ENCODE results near the gene FOXL1.
A peak's percentile ranks its signal among the peaks of the same experiment; 100 is the strongest.

Gene FOXL1

GRCh38 chr16:86576591-86577313 lies 1.6 kb upstream of the FOXL1 start:
- Histone ChIP-seq H3K4me2 (ENCODE audit: low read length) (peak overlapping the region; percentile 28; the same call in 1 of the 2 replicates), H3K9ac (ENCODE audit: low read length) (no peak overlapping the region; the same call in 1 of the 2 replicates)

GRCh38 chr16:86577314-86577971 lies 906 bp upstream of the FOXL1 start:
- no peaks in the 10 kb centered on the region for H3F3A ChIP-seq (ENCODE audit: insufficient read depth, low read length)
- peak overlapping the region; percentile 47 for H3K27ac ChIP-seq (ENCODE audit: low read depth, low read length, poor library complexity, severe bottlenecking)
- peaks cover 53% of the 10 kb centered on the region for H3K36me3 ChIP-seq (ENCODE audit: insufficient read depth, low read length)
- H2AFZ ChIP-seq (ENCODE audit: low read length) = no peak overlapping the region
- H4K20me1 ChIP-seq (ENCODE audit: insufficient read depth, low read length) = no peaks in the 10 kb centered on the region
- H3K4me1 ChIP-seq (ENCODE audit: insufficient read depth, low read length, severe bottlenecking) = peaks cover 42% of the 10 kb centered on the region
- H3K4me3 ChIP-seq (ENCODE audit: low read depth, low read length, poor library complexity, severe bottlenecking) = no peak overlapping the region
- no peaks in the 10 kb centered on the region for H3K27me3 ChIP-seq (ENCODE audit: insufficient read depth, low read length)
- peak overlapping the region; percentile 28; the same call in 1 of the 2 replicates for H3K4me2 ChIP-seq (ENCODE audit: low read length)
- no peaks in the 10 kb centered on the region for H3K9me3 ChIP-seq (ENCODE audit: low read length)
- H3K9ac ChIP-seq (ENCODE audit: low read length) = no peak overlapping the region; the same call in 1 of the 2 replicates
- TF ChIP-seq EZH2 (IDR thresholded peaks at IDR 0.05; ENCODE audit: borderline replicate concordance, low read length) (no peak), CTCF (IDR thresholded peaks at IDR 0.05; ENCODE audit: low read length) (no peak)
- no peaks in the 10 kb centered on the region for H3K9me2 ChIP-seq (ENCODE audit: low read depth, low read length)
- H3K79me2 ChIP-seq (ENCODE audit: insufficient read depth, low read length) = peaks cover 3% of the 10 kb centered on the region; the same call in 1 of the 2 replicates

More at GRCh38 chr16:86576591-86577313, 1.6 kb upstream of the FOXL1 start:
- peaks cover 8% of the 10 kb centered on the region; the same call in 1 of the 2 replicates for H3K79me2 ChIP-seq (ENCODE audit: insufficient read depth, low read length)
- H3K27me3 ChIP-seq (ENCODE audit: insufficient read depth, low read length) = no peaks in the 10 kb centered on the region
- H3K4me1 ChIP-seq (ENCODE audit: insufficient read depth, low read length, severe bottlenecking) = peaks cover 48% of the 10 kb centered on the region
- H3K27ac ChIP-seq (ENCODE audit: low read depth, low read length, poor library complexity, severe bottlenecking) = peak overlapping the region; percentile 47
- no peak overlapping the region for H3K4me3 ChIP-seq (ENCODE audit: low read depth, low read length, poor library complexity, severe bottlenecking)
- no peaks in the 10 kb centered on the region for H4K20me1 ChIP-seq (ENCODE audit: insufficient read depth, low read length)
- H3K36me3 ChIP-seq (ENCODE audit: insufficient read depth, low read length) = peaks cover 53% of the 10 kb centered on the region
- H3K9me2 ChIP-seq (ENCODE audit: low read depth, low read length) = no peaks in the 10 kb centered on the region
- H2AFZ ChIP-seq (ENCODE audit: low read length) = no peak overlapping the region
- no peaks in the 10 kb centered on the region for H3F3A ChIP-seq (ENCODE audit: insufficient read depth, low read length)
- no peaks in the 10 kb centered on the region for H3K9me3 ChIP-seq (ENCODE audit: low read length)
- TF ChIP-seq EZH2 (IDR thresholded peaks at IDR 0.05; ENCODE audit: borderline replicate concordance, low read length) = no peak
- TF ChIP-seq CTCF (IDR thresholded peaks at IDR 0.05; ENCODE audit: low read length) = no peak

DNA sequence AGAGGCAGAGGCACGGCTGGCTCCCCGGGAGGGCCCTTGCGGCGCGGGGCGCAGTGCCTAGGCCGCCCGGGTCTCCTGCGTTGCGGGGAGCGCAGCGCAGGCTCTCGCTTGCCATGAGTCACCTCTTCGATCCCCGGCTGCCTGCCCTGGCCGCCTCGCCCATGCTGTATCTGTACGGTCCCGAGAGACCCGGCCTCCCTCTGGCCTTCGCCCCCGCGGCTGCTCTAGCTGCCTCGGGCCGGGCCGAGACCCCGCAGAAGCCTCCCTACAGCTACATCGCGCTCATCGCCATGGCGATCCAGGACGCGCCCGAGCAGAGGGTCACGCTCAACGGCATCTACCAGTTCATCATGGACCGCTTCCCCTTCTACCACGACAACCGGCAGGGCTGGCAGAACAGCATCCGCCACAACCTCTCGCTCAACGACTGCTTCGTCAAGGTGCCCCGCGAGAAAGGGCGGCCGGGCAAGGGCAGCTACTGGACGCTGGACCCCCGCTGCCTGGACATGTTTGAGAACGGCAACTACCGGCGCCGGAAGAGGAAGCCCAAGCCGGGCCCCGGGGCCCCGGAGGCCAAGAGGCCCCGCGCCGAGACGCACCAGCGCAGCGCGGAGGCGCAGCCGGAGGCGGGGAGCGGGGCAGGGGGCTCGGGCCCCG lies 390 bp downstream of the FOXL1 start:
- TF ChIP-seq CTCF (IDR thresholded peaks at IDR 0.05; ENCODE audit: low read length) (no peak), EZH2 (IDR thresholded peaks at IDR 0.05; ENCODE audit: borderline replicate concordance, low read length) (no peak)
- no peak overlapping the region for H3K4me2 ChIP-seq (ENCODE audit: low read length)
- H3F3A ChIP-seq (ENCODE audit: insufficient read depth, low read length) = no peaks in the 10 kb centered on the region
- no peak overlapping the region for H3K9ac ChIP-seq (ENCODE audit: low read length)
- H3K4me3 ChIP-seq (ENCODE audit: low read depth, low read length, poor library complexity, severe bottlenecking) = no peak overlapping the region
- no peaks in the 10 kb centered on the region for H3K9me2 ChIP-seq (ENCODE audit: low read depth, low read length)
- H3K9me3 ChIP-seq (ENCODE audit: low read length) = no peaks in the 10 kb centered on the region
- no peak overlapping the region for H3K27ac ChIP-seq (ENCODE audit: low read depth, low read length, poor library complexity, severe bottlenecking)
- H3K36me3 ChIP-seq (ENCODE audit: insufficient read depth, low read length) = peaks cover 58% of the 10 kb centered on the region
- peaks cover 33% of the 10 kb centered on the region for H3K4me1 ChIP-seq (ENCODE audit: insufficient read depth, low read length, severe bottlenecking)
- no peaks in the 10 kb centered on the region for H4K20me1 ChIP-seq (ENCODE audit: insufficient read depth, low read length)
- no peaks in the 10 kb centered on the region for H3K79me2 ChIP-seq (ENCODE audit: insufficient read depth, low read length)
- H3K27me3 ChIP-seq (ENCODE audit: insufficient read depth, low read length) = no peaks in the 10 kb centered on the region
- no peak overlapping the region for H2AFZ ChIP-seq (ENCODE audit: low read length)
